ENCODE data around the gene ZNF800.

DNA sequence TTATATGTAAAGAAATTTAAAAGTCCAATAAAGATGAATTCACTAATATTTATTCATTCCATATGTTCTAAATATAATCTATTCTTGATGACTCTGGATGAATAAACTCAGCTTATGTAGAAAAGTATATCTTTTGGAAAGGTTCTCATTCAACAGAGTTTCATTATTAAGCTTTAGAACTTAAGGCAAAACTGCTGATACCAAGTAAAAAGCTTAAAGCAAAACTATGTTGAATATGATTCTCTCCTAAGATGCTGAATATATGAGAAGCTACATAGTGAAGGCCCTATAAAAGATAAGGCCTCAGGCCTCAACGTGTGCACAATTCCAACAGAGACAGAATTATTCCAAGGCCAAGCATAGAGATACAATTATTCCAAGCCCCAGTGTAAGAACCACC is 30.8 kb downstream of the ZNF800 start:
- TF ChIP-seq ZNF384 (IDR thresholded peaks at IDR 0.05) (no peak), NFRKB (IDR thresholded peaks at IDR 0.05) (no peak), SP1 (IDR thresholded peaks at IDR 0.05) (no peak), BHLHE40 (IDR thresholded peaks at IDR 0.05; ENCODE audit: borderline replicate concordance) (no peak)
